Fibroblast of lung (primary cell): ENCODE measurements around the gene DCPS.
"Not testable (repeated sequence)": the region's sequence is repeated elsewhere in the genome, so short reads cannot be mapped to it uniquely, and the experiment has no call there.

ENCODE experiments used
- CTCF ChIP-seq, 2 donors: IDR thresholded peaks in 1 of 2; conservative IDR thresholded peaks in 1 of 2; 1 replicate in 1 of 2; 2 replicates in 1 of 2; pipeline ENCODE4 v1.5.1; 2011 to 2012; ENCODE audit warnings: low read length in 2 of 2, control low read depth in 1 of 2, inconsistent platforms in 1 of 2, low read depth in 1 of 2, mild to moderate bottlenecking in 1 of 2
- EZH2 ChIP-seq: IDR thresholded peaks from 2 replicates; pipeline ENCODE4 v1.5.1; 2012; ENCODE audit warnings: low read length, control low read depth, mild to moderate bottlenecking; ENCODE audit errors: missing control alignments

- TF ChIP-seq CTCF (conservative IDR thresholded peaks at IDR 0.05 in 1 of 2, IDR thresholded peaks at IDR 0.05 in 1 of 2; ENCODE audit: low read depth in 1 of 2, low read length in 2 of 2); EZH2: not testable (repeated sequence)
Observed at GRCh38 chr11:126255507-126255906, 48.4 kb upstream of the DCPS start.
